SHP77 treated with DMSO at 0.1 percent for 48 hours (cell line): ENCODE results near the gene ITGAE.

Experiments
- DNase-seq: peaks from one replicate; lab custom pipeline; 2025; lab: John Stamatoyannopoulos, UW

The ITGAE gene

GRCh38 chr17:3817851-3818605, 17.0 kb upstream of the ITGAE start:
- DNase-seq = no peak

DNA sequence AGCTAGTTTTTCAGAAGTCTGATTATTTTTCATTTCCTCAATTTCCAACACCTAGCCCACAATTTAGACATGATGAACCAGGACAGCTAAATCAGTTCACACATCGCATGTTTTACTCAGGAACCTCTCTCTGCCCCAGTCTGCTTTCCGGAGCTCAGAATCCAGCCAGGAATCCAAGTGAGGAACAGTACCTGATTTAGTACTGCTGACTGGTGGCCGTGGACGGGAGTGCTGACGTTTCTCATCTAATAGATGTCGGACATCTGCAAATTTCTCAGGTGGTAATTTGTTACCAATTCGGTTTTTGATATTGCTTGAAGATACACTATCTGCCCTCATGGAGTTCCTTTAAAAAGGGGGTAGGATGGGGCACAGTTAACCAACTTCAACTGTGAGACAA, 14.9 kb upstream of the ITGAE start:
- DNase-seq = no peak

GRCh38 chr17:3815122-3815521, 14.1 kb upstream of the ITGAE start:
- DNase-seq = no peak

GRCh38 chr17:3814361-3814760, 13.4 kb upstream of the ITGAE start:
- no peak for DNase-seq

DNA sequence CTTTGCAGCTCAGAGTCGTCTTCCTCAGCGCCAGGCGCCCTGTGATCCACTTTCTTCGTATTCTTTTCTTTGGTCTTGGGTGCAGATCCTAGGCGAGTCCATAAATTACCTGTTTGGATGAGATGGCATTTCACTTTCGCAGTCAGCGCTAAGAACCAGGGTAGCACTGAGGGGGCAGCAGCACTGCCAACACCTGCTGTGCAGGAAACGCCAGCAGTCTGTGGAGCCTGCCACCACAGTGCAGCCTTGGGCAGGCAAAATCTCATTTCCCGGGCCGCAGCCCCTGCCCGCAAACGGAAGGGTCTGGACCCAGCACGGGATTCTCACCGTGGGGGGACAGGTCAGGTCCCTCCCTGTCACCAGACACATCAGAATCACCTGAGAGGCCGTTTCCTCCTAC, 12.2 kb upstream of the ITGAE start:
- no peak for DNase-seq

DNA sequence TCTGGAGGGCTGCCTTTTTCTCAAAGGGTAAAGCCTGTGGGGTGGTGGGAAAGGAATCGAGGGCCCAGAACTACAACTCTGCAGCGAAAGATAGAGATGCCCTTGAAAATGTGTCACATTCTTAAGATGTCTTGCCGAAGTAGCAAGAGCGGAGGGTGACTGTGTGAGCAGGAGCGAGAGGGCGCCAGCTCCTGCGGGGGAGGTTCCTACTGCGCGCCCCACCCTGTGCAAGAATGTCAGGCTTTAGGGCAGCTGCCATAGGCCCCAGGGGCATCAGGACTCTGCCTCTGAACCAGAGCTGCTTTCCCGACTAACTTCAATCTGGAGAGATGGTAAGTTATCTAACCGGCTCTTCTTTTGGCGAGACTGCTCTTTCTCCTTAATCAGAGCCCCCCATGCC, 11.8 kb upstream of the ITGAE start:
- DNase-seq = no peak

DNA sequence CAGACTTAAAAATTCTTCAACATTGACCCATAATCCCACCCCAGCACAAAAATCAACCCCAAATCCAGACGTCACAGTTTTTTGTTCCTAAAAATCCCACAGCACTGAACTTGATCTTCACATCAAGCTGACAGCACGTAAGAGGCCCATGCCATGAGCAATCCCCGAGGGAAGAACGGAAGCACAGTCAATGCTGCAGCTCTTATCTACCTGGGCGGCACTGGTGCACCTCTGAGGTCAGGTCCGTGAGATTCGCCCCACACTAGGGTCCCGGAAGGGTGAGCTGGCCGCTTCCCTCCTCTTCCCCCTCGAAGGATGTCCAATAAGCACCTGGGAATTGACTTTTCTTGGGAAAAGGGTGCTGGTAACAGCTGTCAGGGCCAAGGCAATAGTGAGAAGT, 11.3 kb upstream of the ITGAE start:
- no peak for DNase-seq

GRCh38 chr17:3810019-3810418, 9.0 kb upstream of the ITGAE start:
- no peak for DNase-seq

DNA sequence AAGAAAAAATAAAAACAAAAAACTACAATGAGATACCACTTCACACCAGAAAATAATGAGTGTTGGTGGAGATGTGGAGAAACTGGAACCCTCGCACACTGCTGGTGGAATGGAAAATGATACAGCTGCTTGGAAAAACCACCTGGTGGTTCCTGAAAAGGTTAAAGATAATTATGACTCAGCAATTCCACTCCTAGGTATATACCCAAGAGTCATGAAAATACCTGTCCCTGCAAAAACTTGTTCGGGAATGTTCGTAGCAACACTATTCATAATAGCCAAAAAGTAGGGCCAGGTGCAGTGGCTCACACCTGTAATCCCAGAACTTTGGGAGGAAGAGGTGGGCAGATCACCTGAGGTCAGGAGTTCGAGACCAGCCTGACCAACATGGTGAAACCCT, 8.1 kb upstream of the ITGAE start:
- DNase-seq = no peak

- no peak for DNase-seq
These were observed 7.7 kb upstream of the ITGAE start for GRCh38 chr17:3808701-3809100.

DNA sequence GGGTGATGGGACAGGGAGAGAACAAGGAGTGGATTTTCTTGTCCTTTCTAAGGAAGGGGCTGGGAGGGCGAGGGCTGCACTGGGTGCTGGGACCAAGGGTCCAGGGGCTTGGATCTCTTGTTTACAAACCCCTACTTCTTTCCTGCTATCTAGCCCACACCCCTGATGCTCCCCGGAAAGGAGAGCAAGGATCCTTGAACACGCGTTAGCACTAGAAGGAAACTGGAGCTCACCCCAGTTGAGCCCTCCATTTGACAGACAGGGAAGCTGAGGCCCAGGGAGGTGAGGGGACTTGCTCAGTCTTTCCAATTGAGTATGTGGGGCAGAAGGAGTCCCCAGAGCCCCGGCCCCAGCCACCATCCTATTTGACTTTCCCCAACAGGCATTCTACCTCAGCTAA, 4.6 kb upstream of the ITGAE start:
- no peak for DNase-seq

DNA sequence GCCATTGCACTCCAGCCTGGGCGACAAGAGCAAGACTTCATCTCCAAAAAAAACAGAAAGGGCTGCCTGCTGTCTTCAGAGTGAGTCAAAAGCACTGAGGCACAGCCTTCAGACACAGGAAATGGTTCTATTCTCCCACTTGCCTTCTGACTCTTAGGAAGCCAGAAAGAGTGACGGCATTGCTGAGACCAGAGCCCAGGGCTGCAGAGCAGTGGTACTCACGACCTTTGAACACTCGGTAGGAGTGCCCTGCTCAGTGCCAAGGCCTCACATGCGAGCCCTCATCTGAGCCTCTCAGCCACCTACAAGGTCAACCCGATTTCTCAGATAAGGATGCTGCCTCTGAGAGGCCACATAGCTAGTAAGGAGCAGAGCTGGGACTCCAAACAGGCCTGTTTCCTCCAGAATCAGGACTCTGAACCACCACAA, 3.5 kb upstream of the ITGAE start:
- DNase-seq = no peak

GRCh38 chr17:3803308-3803640, 2.3 kb upstream of the ITGAE start:
- no peak for DNase-seq

GRCh38 chr17:3802461-3803307, 1.7 kb upstream of the ITGAE start:
- DNase-seq = no peak

- no peak for DNase-seq
These were observed 804 bp upstream of the ITGAE start for GRCh38 chr17:3801792-3802191.

DNA sequence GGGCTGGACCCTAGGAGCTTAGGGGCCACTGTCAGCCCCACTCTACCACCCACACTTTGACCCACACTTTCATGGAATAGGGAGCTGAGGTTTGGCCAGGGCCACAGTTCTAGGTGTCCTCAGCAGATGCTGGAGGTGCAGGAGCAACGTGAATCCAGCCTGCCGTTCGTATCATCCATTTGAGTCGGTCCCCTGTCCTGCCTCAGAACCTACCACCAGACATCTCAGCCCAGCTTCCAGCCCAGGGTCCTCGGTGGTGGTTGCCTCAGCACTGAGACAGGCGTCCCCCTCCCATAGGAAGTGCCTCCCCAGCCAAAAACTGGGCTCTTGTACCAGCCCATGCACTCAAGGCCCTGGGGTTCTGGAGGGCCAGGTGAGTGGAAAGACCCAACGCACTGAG, 359 bp upstream of the ITGAE start:
- no peak for DNase-seq

DNA sequence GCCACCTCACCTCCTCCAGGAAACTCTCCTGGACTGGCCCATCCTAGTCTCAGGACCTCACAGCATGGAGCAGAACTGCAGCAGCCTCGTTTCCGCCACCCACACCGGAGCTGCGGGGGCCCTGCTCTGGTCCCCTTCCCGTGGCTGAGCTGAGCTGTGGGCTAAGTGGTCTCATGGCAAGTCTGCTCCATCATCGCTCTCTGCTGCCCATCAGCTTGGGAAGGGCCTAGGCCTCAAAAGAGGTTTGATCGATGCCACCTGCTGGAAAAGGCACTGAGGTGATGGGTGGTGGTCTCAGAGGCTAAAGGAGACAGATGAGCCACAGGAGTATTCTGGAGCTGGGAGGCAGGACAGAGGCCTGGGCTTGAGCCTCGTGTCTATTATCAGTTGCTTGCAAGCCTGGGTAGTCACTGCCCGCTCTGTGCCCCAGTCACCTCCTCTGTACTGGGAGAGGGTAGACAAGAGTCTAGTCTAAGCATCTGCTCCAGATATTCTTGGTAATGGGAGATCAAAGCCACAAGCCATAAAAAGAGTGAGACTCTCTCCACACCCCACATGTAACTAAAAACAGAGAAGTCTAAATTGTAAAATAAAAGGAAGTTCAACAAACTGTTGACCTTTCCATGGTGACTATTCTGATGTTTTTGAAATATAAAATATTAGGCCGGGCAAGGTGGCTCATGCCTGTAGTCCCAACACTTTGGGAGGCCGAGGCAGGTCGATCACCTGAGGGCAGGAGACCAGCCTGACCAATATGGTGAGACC, 1.6 kb downstream of the ITGAE start:
- peak; percentile 8 for DNase-seq

GRCh38 chr17:3798273-3799180, 2.5 kb downstream of the ITGAE start:
- no peak for DNase-seq

GRCh38 chr17:3796822-3797170, 4.2 kb downstream of the ITGAE start:
- no peak for DNase-seq

- no peak for DNase-seq
These were observed 4.7 kb downstream of the ITGAE start for GRCh38 chr17:3796110-3796821.

DNA sequence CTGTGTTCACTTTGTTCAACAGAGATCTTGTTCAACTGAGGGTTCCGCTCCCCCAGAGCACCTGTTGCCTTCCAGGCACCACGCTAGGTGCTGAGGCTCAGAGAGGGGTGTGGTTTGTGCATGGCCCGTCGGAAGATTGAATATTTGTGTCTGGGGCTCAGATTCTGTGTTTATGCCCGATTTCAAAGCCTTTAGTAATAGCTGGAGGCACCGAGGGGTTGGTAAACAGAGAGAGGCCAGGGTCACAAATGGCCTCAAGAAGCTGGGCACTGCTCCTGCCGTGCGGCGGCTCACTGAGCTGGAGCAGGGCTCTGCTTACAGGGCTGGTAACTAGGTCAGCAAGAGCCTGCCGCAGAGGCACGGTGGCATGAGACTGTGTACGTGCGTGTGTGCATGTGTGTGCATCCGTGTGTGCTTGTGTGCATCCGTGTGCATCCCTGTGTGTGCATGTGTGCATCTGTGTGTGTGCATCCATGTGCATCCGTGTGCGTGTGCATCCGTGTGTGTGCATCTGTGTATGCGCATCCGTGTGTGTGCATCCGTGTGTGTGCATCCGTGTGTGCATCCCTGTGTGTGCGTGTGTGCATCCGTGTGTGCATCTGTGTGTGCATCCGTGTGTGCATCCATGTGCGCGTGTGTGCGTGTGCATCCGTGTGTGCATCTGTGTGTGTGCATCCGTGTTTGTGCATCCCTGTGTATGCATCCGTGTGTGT, 5.4 kb downstream of the ITGAE start:
- DNase-seq = no peak
